Smooth muscle cell (in vitro differentiated cells): Measurements from ENCODE around the gene CYP1A1. TPM values are rescaled to one million over a fixed set of nuclear protein-coding genes. Genes with fewer than 3 reads are reported as not detected.

Experiments used
- DNase-seq: peaks from one replicate; lab custom pipeline; 2025; ENCODE audit not compliant: unreplicated experiment; lab: John Stamatoyannopoulos, UW
- H2AFZ ChIP-seq: fragments of 200-600 bp; sonication (generic); 2 replicates; pipeline ENCODE4 v1.6.0; 2016; ENCODE audit warnings: antibody characterized with exemption, low read depth, mild to moderate bottlenecking
- H3F3A ChIP-seq: fragments of 200-600 bp; sonication (generic); 2 replicates; pipeline ENCODE4 v1.6.0; 2017; ENCODE audit warnings: antibody characterized with exemption, low read depth
- H3K27ac ChIP-seq: fragments of 200-600 bp; sonication (generic); 2 replicates; pipeline ENCODE4 v1.5.1; 2016; ENCODE audit warnings: low read depth, mild to moderate bottlenecking
- H3K27me3 ChIP-seq: fragments of 200-600 bp; sonication (generic); 2 replicates; pipeline ENCODE4 v1.6.1; 2016; ENCODE audit warnings: low read depth, mild to moderate bottlenecking
- H3K36me3 ChIP-seq: fragments of 200-600 bp; sonication (generic); 2 replicates; pipeline ENCODE4 v1.5.1; 2016; ENCODE audit warnings: low read depth
- H3K4me1 ChIP-seq: fragments of 200-600 bp; sonication (generic); 2 replicates; pipeline ENCODE4 v1.5.1; 2016; ENCODE audit warnings: low read depth
- H3K4me2 ChIP-seq: fragments of 200-600 bp; sonication (generic); 2 replicates; pipeline ENCODE4 v1.6.0; 2016; ENCODE audit warnings: mild to moderate bottlenecking
- H3K4me3 ChIP-seq: fragments of 200-600 bp; sonication (generic); 2 replicates; pipeline ENCODE4 v1.5.1; 2016; ENCODE audit warnings: mild to moderate bottlenecking
- H3K79me2 ChIP-seq: fragments of 200-600 bp; sonication (generic); 2 replicates; pipeline ENCODE4 v1.6.0; 2016; ENCODE audit warnings: low read depth, mild to moderate bottlenecking
- H3K9ac ChIP-seq: fragments of 200-600 bp; sonication (generic); 2 replicates; pipeline ENCODE4 v1.6.0; 2016; ENCODE audit warnings: low read depth
- H3K9me3 ChIP-seq: fragments of 200-600 bp; sonication (generic); replicated peaks from 2 replicates; pipeline ENCODE4 v1.5.1; 2016; ENCODE audit warnings: low read depth
- H4K20me1 ChIP-seq: fragments of 200-600 bp; sonication (generic); 2 replicates; pipeline ENCODE4 v1.6.0; 2016; ENCODE audit warnings: low read depth
- WGBS: methylation state at CpG from one replicate; pipeline ENCODE4 v1.1.7; 2016; ENCODE audit warnings: low lambda C conversion rate; 5-methylcytosine and 5-hydroxymethylcytosine counted together
- polyA plus RNA-seq: library from polyadenylated mRNA; unstranded; fragments of >200 nt; fragmentation: Nextera tagmentation; extraction: Ambion mirVana; gene quantifications from 2 replicates; pipeline ENCODE4 v1.2.1, GENCODE V29; 2016
- total RNA-seq: library from RNA; depleted of rRNA; stranded (reverse); fragments of >200 nt; gene quantifications from 2 replicates; pipeline ENCODE4 v1.2.3, GENCODE V29; 2014
- TF ChIP-seq, protein P1 (sequence below): fragments of 200-600 bp; sonication (generic); IDR thresholded peaks from 2 replicates; pipeline ENCODE4 v1.5.1; 2017; ENCODE audit warnings: borderline replicate concordance, mild to moderate bottlenecking, antibody characterized with exemption; ENCODE audit not compliant: insufficient read depth, poor library complexity, severe bottlenecking

CYP1A1 gene
- total and polyA plus RNA-seq, 2 experiments from 2014 or later, result 0.13 to 1.9 TPM

DNA sequence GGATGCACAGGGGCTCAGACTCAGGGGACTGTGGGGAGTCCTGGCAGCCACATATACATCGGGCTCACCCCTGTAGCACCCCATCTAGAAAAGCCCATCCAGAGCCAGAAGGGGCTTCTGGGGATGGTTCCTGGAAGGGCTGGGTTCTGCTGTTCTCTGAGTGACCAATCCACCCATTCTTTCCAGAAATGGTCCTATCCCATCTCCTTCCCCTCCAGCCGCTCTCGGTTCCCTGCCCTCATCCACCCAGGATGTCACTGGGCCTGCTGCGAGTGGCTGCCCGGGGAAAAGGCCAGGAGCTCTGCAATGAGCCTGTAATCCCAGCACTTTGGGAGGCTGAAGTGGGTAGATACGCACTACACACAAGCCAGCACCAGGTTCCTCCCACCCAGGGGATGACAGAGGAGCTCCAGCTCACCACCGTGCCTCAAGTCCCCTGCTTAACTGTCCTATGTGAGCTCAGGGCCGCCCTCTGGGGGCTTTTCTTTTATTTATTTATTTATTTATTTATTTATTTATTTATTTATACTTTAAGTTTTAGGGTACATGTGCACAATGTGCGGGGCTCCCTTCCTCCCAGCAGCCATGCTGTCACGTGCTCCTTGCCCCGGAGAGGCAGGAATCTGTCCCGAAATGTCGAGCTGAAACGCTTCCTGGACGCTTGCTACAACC, 42.9 kb upstream of the CYP1A1 start:
- Histone ChIP-seq H3F3A (no peaks in the 10 kb centered on the region), H3K9me3 (no peaks in the 10 kb centered on the region), H3K27me3 (no peaks in the 10 kb centered on the region), H3K79me2 (no peaks in the 10 kb centered on the region), H4K20me1 (no peaks in the 10 kb centered on the region), H3K9ac (no peak overlapping the region), H2AFZ (no peak overlapping the region), H3K27ac (no peak overlapping the region), H3K4me2 (peak overlapping the region; percentile 33), H3K36me3 (no peaks in the 10 kb centered on the region), H3K4me1 (peaks cover 3% of the 10 kb centered on the region), H3K4me3 (no peak overlapping the region)
- 58% methylated on average over 15 of the region's 15 CpGs for WGBS
- DNase-seq, result no peak
- TF ChIP-seq, protein P1, sequence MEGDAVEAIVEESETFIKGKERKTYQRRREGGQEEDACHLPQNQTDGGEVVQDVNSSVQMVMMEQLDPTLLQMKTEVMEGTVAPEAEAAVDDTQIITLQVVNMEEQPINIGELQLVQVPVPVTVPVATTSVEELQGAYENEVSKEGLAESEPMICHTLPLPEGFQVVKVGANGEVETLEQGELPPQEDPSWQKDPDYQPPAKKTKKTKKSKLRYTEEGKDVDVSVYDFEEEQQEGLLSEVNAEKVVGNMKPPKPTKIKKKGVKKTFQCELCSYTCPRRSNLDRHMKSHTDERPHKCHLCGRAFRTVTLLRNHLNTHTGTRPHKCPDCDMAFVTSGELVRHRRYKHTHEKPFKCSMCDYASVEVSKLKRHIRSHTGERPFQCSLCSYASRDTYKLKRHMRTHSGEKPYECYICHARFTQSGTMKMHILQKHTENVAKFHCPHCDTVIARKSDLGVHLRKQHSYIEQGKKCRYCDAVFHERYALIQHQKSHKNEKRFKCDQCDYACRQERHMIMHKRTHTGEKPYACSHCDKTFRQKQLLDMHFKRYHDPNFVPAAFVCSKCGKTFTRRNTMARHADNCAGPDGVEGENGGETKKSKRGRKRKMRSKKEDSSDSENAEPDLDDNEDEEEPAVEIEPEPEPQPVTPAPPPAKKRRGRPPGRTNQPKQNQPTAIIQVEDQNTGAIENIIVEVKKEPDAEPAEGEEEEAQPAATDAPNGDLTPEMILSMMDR, result no peak

DNA sequence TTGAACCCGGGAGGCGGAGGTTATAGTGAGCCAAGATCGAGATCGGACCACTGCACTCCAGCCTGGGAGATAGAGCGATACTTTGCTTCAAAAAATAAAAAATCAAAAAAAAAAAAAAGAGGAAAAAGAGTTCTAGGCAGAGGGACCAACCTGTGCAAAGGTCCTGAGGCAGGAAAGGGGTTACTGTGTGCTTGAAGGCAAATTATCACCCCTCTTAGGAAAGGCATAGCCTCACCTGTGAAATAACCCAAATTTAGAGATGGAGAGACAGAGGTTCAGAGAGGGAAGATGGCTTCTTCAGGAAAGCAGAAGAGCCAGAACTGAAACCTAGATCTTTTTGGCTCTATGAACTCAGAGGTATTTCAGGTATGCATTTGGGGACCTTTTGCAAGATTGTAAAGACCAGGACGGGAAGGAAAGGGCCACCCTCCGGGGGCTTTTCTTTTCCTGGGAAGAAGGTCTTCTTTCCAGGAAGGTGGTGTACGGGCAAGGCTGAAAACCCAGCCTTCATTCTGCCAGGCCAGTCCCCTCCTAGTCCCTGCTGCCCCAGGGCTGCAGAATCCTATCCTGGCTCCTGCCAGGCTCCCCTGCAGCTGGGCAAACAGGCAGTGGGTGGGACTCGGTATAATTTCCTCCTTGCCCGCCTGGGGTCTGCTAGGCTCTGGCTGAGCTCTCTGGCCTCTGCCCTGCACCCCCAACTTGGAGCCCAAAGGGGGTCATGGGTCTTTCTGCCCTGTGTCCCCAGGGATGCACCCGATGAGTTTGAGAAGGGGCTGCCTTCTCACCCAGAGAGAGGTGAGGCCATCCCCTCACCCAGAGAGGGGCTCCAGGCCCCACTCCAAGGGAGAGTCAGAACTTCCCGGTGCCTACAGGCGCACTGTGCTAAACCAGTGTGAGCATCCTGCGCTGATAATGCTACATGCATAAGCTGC, 42.1 kb upstream of the CYP1A1 start:
- H3K79me2 ChIP-seq, result no peaks in the 10 kb centered on the region
- TF ChIP-seq, protein P1, result no peak
- no peak overlapping the region for H3K27ac ChIP-seq
- no peaks in the 10 kb centered on the region for H3K36me3 ChIP-seq
- no peaks in the 10 kb centered on the region for H3F3A ChIP-seq
- peaks cover 3% of the 10 kb centered on the region for H3K4me1 ChIP-seq
- WGBS, result 90% methylated on average over 14 of the region's 14 CpGs
- no peaks in the 10 kb centered on the region for H3K27me3 ChIP-seq
- H4K20me1 ChIP-seq, result no peaks in the 10 kb centered on the region
- H2AFZ ChIP-seq, result no peak overlapping the region
- H3K9me3 ChIP-seq, result no peaks in the 10 kb centered on the region
- no peak for DNase-seq
- no peak overlapping the region for H3K4me3 ChIP-seq
- H3K4me2 ChIP-seq, result no peak overlapping the region
- no peak overlapping the region for H3K9ac ChIP-seq

DNA sequence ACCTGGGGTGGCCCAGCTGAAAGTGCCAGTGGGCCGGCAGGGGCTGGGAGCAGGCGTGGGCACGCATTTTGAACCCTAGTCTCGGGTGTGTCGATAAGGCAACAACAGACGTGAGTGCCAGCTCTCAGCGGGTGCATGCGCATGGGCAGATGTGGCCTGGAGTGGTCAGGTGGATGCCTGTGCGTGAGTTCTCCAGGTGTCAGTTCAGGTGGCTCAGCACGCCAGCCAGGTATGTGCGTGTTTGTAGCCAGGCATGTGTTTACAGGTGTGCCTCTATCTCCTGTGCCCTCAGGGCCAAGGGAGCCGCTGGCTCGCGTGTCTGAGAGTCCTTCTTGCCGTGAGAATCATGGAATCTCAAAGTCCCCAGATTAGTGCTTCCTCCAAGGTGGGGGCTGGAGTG, 38.1 kb upstream of the CYP1A1 start:
- Histone ChIP-seq H3K4me2 (no peak overlapping the region), H3K4me1 (no peaks in the 10 kb centered on the region), H3K9ac (no peak overlapping the region), H3K27me3 (no peaks in the 10 kb centered on the region), H4K20me1 (no peaks in the 10 kb centered on the region), H3K79me2 (no peaks in the 10 kb centered on the region), H3K27ac (no peak overlapping the region), H3K9me3 (no peaks in the 10 kb centered on the region), H2AFZ (no peak overlapping the region), H3K36me3 (no peaks in the 10 kb centered on the region), H3F3A (no peaks in the 10 kb centered on the region), H3K4me3 (no peak overlapping the region)
- TF ChIP-seq, protein P1, result no peak
- DNase-seq, result no peak
- WGBS, result 81% methylated on average over 15 of the region's 15 CpGs
